Measurements from ENCODE around the gene NRTN. TPM values are rescaled to one million over a fixed set of nuclear protein-coding genes. Genes with fewer than 3 reads are reported as not detected.

Gene NRTN
- total and polyA plus RNA-seq, 2 of the 4 experiments (the other 2 are of a cell fraction), result 0.17 to 0.18 TPM

DNA sequence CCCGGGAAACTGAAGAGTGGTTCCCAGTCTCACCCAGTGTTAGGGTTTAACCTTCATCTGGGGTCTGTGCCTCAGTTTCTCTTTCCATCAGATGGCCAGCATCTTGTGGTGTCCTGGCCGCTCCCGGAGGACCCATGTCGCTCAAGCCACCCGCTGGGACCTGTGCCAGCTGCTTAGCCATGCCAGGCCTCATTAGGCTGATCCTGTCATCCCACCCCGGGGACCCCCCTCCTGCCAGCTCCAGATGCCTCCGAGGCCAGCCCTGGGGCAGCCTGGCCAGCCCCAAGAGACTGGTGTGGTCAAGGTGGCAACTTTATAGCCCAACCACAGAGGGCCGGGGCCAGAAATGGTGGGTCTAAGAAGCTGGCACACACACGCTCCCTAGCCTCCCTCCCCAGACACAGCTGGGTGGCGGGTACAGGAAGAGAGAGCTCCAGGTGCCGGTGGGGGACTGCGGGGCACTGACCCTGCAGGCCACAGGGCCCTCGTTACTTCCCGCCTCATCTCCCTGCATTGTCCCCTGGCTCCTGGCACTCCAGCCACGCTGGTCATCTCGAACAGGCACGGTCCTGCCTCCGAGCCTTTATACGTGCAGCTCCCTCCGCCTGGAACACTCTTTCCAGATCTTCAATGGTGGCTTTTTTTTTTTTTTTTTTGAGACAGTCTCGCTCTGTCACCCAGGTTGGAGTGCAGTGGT lies 3.4 kb downstream of the NRTN start:
- no TSS peak for BruUV-seq (replicated peaks)
- Histone ChIP-seq H2BK5ac (ENCODE audit: low read depth, low read length, poor library complexity, severe bottlenecking) (no peak overlapping the region), H3K36me3 (ENCODE audit: control insufficient read depth, insufficient read depth, low read length) (no peaks in the 10 kb centered on the region), H3K18ac (ENCODE audit: low read depth, low read length) (no peak overlapping the region), H2AK9ac (replicated peaks; ENCODE audit: low read depth, low read length, poor library complexity) (no peak overlapping the region), H3K4ac (ENCODE audit: low read depth, low read length) (no peak overlapping the region), H2AFZ (replicated peaks; ENCODE audit: low read length, poor library complexity) (no peak overlapping the region), H4K8ac (ENCODE audit: low read depth in 2 of 2, low read length in 2 of 2) (no peak overlapping the region), H4K20me1 (ENCODE audit: insufficient read depth, low read length) (no peaks in the 10 kb centered on the region), H2AK5ac (ENCODE audit: low read depth, low read length) (no peak overlapping the region), H4K5ac (ENCODE audit: low read depth, low read length) (no peak overlapping the region), H3K27me3 (ENCODE audit: control insufficient read depth, insufficient read depth, low read length) (peaks cover 16% of the 10 kb centered on the region), H3K9me1 (ENCODE audit: insufficient read depth, low read length) (no peaks in the 10 kb centered on the region), H3K14ac (replicated peaks; ENCODE audit: low read depth, low read length) (no peak overlapping the region), H3K4me3 (ENCODE audit: insufficient read depth, low read depth, low read length) (no peak overlapping the region), H3K56ac (ENCODE audit: extremely low read depth, insufficient read depth, low read length) (no peak overlapping the region), H3K27ac (ENCODE audit: insufficient read depth, low read length) (no peak overlapping the region), H2BK120ac (ENCODE audit: low read depth, low read length) (no peak overlapping the region), H2BK20ac (ENCODE audit: low read depth, low read length) (no peak overlapping the region), H3K9me3 (ENCODE audit: control insufficient read depth, insufficient read depth, low read length) (no peaks in the 10 kb centered on the region), H3K9ac (ENCODE audit: low read depth, low read length) (no peak overlapping the region), H3K4me1 (ENCODE audit: control insufficient read depth, insufficient read depth, low read length) (peaks cover 3% of the 10 kb centered on the region; the same call in 1 of the 2 replicates), H3K23ac (ENCODE audit: low read depth, low read length) (no peak overlapping the region), H2BK15ac (ENCODE audit: low read depth, low read length) (no peak overlapping the region), H3K79me1 (ENCODE audit: low read depth in 1 of 2, low read length in 2 of 2) (no peaks in the 10 kb centered on the region), H3K4me2 (ENCODE audit: low read depth, low read length) (no peak overlapping the region), H4K91ac (ENCODE audit: insufficient read depth, low read depth, low read length) (no peak overlapping the region)
- in situ Hi-C loops (cut with MboI; ENCODE audit: low sequenced_read_pairs) (loop anchor here (10.0 kb wide), 1 partner anchor 217 kb away; no protein-coding TSS in a partner anchor), intact Hi-C loops (cut with micrococcal nuclease) (loop anchor here (10.0 kb wide), 1 partner anchor 157 kb away; no protein-coding TSS in a partner anchor), dilution Hi-C loops (cut with HindIII; ENCODE audit: low sequenced_read_pairs, unreplicated experiment) (no loop called here)
- no peak for DNase-seq
- ChIA-PET CTCF (interaction anchor here (0.6 kb wide), 1 partner anchor 31 kb away, joined by 7 read pairs; no protein-coding TSS in a partner anchor), POLR2A (ENCODE audit: unreplicated experiment) (interaction anchor here (0.6 kb wide), 1 partner anchor 200 kb away, joined by 4 read pairs; no protein-coding TSS in a partner anchor)
- WGBS, 2 experiments (ENCODE audit: extremely low coverage in 2 of 2, insufficient read length in 1 of 2), result 92% methylated on average over 12 of the region's 21 CpGs; no CpG with 5 or more reads in 1 of the 2 experiments
- ATAC-seq (ENCODE audit: low read depth), result no peak
- no peak for TF ChIP-seq NFE2L2 (IDR thresholded peaks at IDR 0.05; ENCODE audit: low read depth, low read length)
- no peak for TF ChIP-seq MAZ (IDR thresholded peaks at IDR 0.05; ENCODE audit: borderline replicate concordance, low read depth, low read length)
- TF ChIP-seq SMC3 (IDR thresholded peaks at IDR 0.05; ENCODE audit: low read depth, low read length), result no peak
- no peak for TF ChIP-seq CEBPB (IDR thresholded peaks at IDR 0.05; ENCODE audit: low read depth, low read length)
- TF ChIP-seq RCOR1 (IDR thresholded peaks at IDR 0.05; ENCODE audit: insufficient replicate concordance, low read length), result no peak
- TF ChIP-seq, protein P1, sequence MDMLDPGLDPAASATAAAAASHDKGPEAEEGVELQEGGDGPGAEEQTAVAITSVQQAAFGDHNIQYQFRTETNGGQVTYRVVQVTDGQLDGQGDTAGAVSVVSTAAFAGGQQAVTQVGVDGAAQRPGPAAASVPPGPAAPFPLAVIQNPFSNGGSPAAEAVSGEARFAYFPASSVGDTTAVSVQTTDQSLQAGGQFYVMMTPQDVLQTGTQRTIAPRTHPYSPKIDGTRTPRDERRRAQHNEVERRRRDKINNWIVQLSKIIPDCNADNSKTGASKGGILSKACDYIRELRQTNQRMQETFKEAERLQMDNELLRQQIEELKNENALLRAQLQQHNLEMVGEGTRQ (IDR thresholded peaks at IDR 0.05; ENCODE audit: low read depth, low read length), result no peak
- no peak for TF ChIP-seq BHLHE40 (IDR thresholded peaks at IDR 0.05; ENCODE audit: low read depth, low read length)
- no peak for TF ChIP-seq CHD1 (IDR thresholded peaks at IDR 0.05; ENCODE audit: low read depth, low read length)
- TF ChIP-seq, protein P2, sequence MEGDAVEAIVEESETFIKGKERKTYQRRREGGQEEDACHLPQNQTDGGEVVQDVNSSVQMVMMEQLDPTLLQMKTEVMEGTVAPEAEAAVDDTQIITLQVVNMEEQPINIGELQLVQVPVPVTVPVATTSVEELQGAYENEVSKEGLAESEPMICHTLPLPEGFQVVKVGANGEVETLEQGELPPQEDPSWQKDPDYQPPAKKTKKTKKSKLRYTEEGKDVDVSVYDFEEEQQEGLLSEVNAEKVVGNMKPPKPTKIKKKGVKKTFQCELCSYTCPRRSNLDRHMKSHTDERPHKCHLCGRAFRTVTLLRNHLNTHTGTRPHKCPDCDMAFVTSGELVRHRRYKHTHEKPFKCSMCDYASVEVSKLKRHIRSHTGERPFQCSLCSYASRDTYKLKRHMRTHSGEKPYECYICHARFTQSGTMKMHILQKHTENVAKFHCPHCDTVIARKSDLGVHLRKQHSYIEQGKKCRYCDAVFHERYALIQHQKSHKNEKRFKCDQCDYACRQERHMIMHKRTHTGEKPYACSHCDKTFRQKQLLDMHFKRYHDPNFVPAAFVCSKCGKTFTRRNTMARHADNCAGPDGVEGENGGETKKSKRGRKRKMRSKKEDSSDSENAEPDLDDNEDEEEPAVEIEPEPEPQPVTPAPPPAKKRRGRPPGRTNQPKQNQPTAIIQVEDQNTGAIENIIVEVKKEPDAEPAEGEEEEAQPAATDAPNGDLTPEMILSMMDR (conservative IDR thresholded peaks at IDR 0.05; ENCODE audit: low read depth, low read length), result no peak
- TF ChIP-seq MAFK (IDR thresholded peaks at IDR 0.05; ENCODE audit: low read depth, low read length), result no peak
- TF ChIP-seq, protein P3, sequence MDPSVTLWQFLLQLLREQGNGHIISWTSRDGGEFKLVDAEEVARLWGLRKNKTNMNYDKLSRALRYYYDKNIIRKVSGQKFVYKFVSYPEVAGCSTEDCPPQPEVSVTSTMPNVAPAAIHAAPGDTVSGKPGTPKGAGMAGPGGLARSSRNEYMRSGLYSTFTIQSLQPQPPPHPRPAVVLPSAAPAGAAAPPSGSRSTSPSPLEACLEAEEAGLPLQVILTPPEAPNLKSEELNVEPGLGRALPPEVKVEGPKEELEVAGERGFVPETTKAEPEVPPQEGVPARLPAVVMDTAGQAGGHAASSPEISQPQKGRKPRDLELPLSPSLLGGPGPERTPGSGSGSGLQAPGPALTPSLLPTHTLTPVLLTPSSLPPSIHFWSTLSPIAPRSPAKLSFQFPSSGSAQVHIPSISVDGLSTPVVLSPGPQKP (IDR thresholded peaks at IDR 0.05; ENCODE audit: borderline replicate concordance, low read depth, low read length), result no peak

Measured in IMR-90 (cell line).